ENCODE measurements around the gene KCNMB4.

KCNMB4 gene

GRCh38 chr12:70430400-70430799, 64.3 kb downstream of the KCNMB4 start:
- DNase-seq (ENCODE audit: low read depth): no peak
- H3K4me3 ChIP-seq (ENCODE audit: low read depth, low read length): no peak overlapping the region
- TF ChIP-seq POLR2A (IDR thresholded peaks at IDR 0.05; ENCODE audit: extremely low read depth, insufficient read length) (no peak), MAX (IDR thresholded peaks at IDR 0.05; ENCODE audit: low read depth, low read length) (no peak)

- TF ChIP-seq CTCF (IDR thresholded peaks at IDR 0.05; ENCODE audit: low read depth, low read length): no peak
- no peak for TF ChIP-seq MYC (IDR thresholded peaks at IDR 0.05; ENCODE audit: low read depth, low read length)
- no peak for TF ChIP-seq MAX (IDR thresholded peaks at IDR 0.05; ENCODE audit: low read depth, low read length)
- TF ChIP-seq POLR2A (IDR thresholded peaks at IDR 0.05; ENCODE audit: extremely low read depth, insufficient read length): no peak
- DNase-seq (ENCODE audit: low read depth): no peak
Measured at GRCh38 chr12:70436836-70437235, 70.7 kb downstream of the KCNMB4 start.

GRCh38 chr12:70443062-70443673, 77.1 kb downstream of the KCNMB4 start:
- TF ChIP-seq CTCF (IDR thresholded peaks at IDR 0.05; ENCODE audit: low read depth, low read length): no peak
- no peak for TF ChIP-seq POLR2A (IDR thresholded peaks at IDR 0.05; ENCODE audit: extremely low read depth, insufficient read length)
- TF ChIP-seq MAX (IDR thresholded peaks at IDR 0.05; ENCODE audit: low read depth, low read length): no peak
- no peak for TF ChIP-seq MYC (IDR thresholded peaks at IDR 0.05; ENCODE audit: low read depth, low read length)
- no peak for DNase-seq (ENCODE audit: low read depth)

More at GRCh38 chr12:70436836-70437235, 70.7 kb downstream of the KCNMB4 start:
- no peak overlapping the region for H3K4me3 ChIP-seq (ENCODE audit: low read depth, low read length)

GRCh38 chr12:70444903-70445302, 78.8 kb downstream of the KCNMB4 start:
- TF ChIP-seq MAX (IDR thresholded peaks at IDR 0.05; ENCODE audit: low read depth, low read length) (no peak), MYC (IDR thresholded peaks at IDR 0.05; ENCODE audit: low read depth, low read length) (no peak), CTCF (IDR thresholded peaks at IDR 0.05; ENCODE audit: low read depth, low read length) (no peak), POLR2A (IDR thresholded peaks at IDR 0.05; ENCODE audit: extremely low read depth, insufficient read length) (no peak)
- no peak for DNase-seq (ENCODE audit: low read depth)
- no peak overlapping the region for H3K4me3 ChIP-seq (ENCODE audit: low read depth, low read length)

More at GRCh38 chr12:70443062-70443673, 77.1 kb downstream of the KCNMB4 start:
- H3K4me3 ChIP-seq (ENCODE audit: low read depth, low read length): no peak overlapping the region

- DNase-seq (ENCODE audit: low read depth): no peak
- TF ChIP-seq MYC (IDR thresholded peaks at IDR 0.05; ENCODE audit: low read depth, low read length): no peak
- no peak for TF ChIP-seq CTCF (IDR thresholded peaks at IDR 0.05; ENCODE audit: low read depth, low read length)
- TF ChIP-seq MAX (IDR thresholded peaks at IDR 0.05; ENCODE audit: low read depth, low read length): no peak
- no peak for TF ChIP-seq POLR2A (IDR thresholded peaks at IDR 0.05; ENCODE audit: extremely low read depth, insufficient read length)
- H3K4me3 ChIP-seq (ENCODE audit: low read depth, low read length): no peak overlapping the region
Measured at GRCh38 chr12:70448371-70448770, 82.3 kb downstream of the KCNMB4 start.

- DNase-seq (ENCODE audit: low read depth): no peak
- H3K4me3 ChIP-seq (ENCODE audit: low read depth, low read length): no peak overlapping the region
- TF ChIP-seq CTCF (IDR thresholded peaks at IDR 0.05; ENCODE audit: low read depth, low read length) (no peak), MYC (IDR thresholded peaks at IDR 0.05; ENCODE audit: low read depth, low read length) (no peak), POLR2A (IDR thresholded peaks at IDR 0.05; ENCODE audit: extremely low read depth, insufficient read length) (no peak), MAX (IDR thresholded peaks at IDR 0.05; ENCODE audit: low read depth, low read length) (no peak)
Measured at GRCh38 chr12:70449074-70449752, 83.1 kb downstream of the KCNMB4 start.
